GM12878 (cell line): Measurements from ENCODE around the gene OR10A3. TPM values are rescaled to one million over a fixed set of nuclear protein-coding genes. Genes with fewer than 3 reads are reported as not detected.

Experiments
- CBFB ChIP-seq: IDR thresholded peaks from 2 replicates; pipeline ENCODE4 v1.6.1; 2016; ENCODE audit warnings: antibody characterized with exemption, low read depth
- CHD2 ChIP-seq: IDR thresholded peaks from 2 replicates; pipeline ENCODE4 v1.6.1; 2011; ENCODE audit warnings: low read depth, low read length, improper control_type of control experiment, borderline replicate concordance
- EED ChIP-seq: sonication (generic); IDR thresholded peaks from 2 replicates; pipeline ENCODE4 v1.6.1; 2016; ENCODE audit warnings: antibody characterized with exemption, low read depth
- FOXK2 ChIP-seq: fragments of 450-650 bp; IDR thresholded peaks from 2 replicates; pipeline ENCODE4 v1.6.1; 2017; ENCODE audit warnings: mild to moderate bottlenecking, moderate library complexity
- IKZF2 ChIP-seq, 2 experiments: fragments of 450-650 bp; IDR thresholded peaks; 2 replicates each; pipeline ENCODE4 v1.6.1; 2017; ENCODE audit warnings: mild to moderate bottlenecking in 2 of 2, moderate library complexity in 2 of 2
- IRF3 ChIP-seq: fragments of 450-650 bp; IDR thresholded peaks from 2 replicates; pipeline ENCODE4 v1.6.1; 2014; ENCODE audit warnings: mild to moderate bottlenecking
- KLF5 ChIP-seq: fragments of 450-650 bp; IDR thresholded peaks from 2 replicates; pipeline ENCODE4 v1.6.1; 2014; ENCODE audit warnings: mild to moderate bottlenecking; ENCODE audit not compliant: partially characterized antibody
- MEF2B ChIP-seq: fragments of 450-650 bp; IDR thresholded peaks from 2 replicates; pipeline ENCODE4 v1.6.1; 2018; ENCODE audit warnings: mild to moderate bottlenecking, moderate library complexity; ENCODE audit not compliant: partially characterized antibody, poor library complexity, severe bottlenecking
- NFXL1 ChIP-seq: fragments of 450-650 bp; IDR thresholded peaks from 2 replicates; pipeline ENCODE4 v1.6.1; 2017; ENCODE audit warnings: antibody characterized with exemption, mild to moderate bottlenecking, borderline replicate concordance
- POLR2A ChIP-seq: IDR thresholded peaks from 2 replicates; pipeline ENCODE4 v1.6.1; 2011; ENCODE audit warnings: low read depth, mild to moderate bottlenecking, low read length
- RAD21 ChIP-seq: IDR thresholded peaks from 2 replicates; pipeline ENCODE4 v1.6.1; 2011; ENCODE audit warnings: mild to moderate bottlenecking, low read depth, low read length, moderate library complexity; ENCODE audit not compliant: insufficient read depth
- RELA ChIP-seq: fragments of 450-650 bp; IDR thresholded peaks from 2 replicates; pipeline ENCODE4 v1.8.0; 2014; ENCODE audit warnings: borderline replicate concordance; ENCODE audit not compliant: partially characterized antibody
- USF1 ChIP-seq: IDR thresholded peaks from 2 replicates; pipeline ENCODE4 v1.6.1; 2011; ENCODE audit warnings: borderline replicate concordance, low read depth, mild to moderate bottlenecking, moderate library complexity, mixed read lengths, low read length; ENCODE audit not compliant: insufficient read depth; ENCODE audit errors: extremely low read length
- ZNF24 ChIP-seq: fragments of 450-650 bp; IDR thresholded peaks from 2 replicates; pipeline ENCODE4 v1.6.1; 2017; ENCODE audit warnings: antibody characterized with exemption, mild to moderate bottlenecking
- ZNF274 ChIP-seq: IDR thresholded peaks from one replicate; pipeline ENCODE4 v1.8.0; 2011; ENCODE audit not compliant: insufficient read length, insufficient read depth
- ZSCAN29 ChIP-seq: fragments of 450-650 bp; IDR thresholded peaks from 2 replicates; pipeline ENCODE4 v1.6.1; 2017; ENCODE audit warnings: mild to moderate bottlenecking, moderate library complexity
- polyA plus RNA-seq, 11 experiments: library from polyadenylated mRNA; depleted of rRNA in 4 of 11; unstranded in 6 of 11; stranded (reverse) in 5 of 11; fragments of >200 nt; fragmentation: Nextera tagmentation in 4 of 11; fragmentation: Illumina TruSeq in 1 of 11; extraction: Ambion mirVana in 4 of 11; extraction: Trizol in 1 of 11; gene quantifications; 1 replicate in 1 of 11; 2 replicates in 10 of 11; pipeline versions ENCODE4 v1.2.1 to v1.2.3, GENCODE V29; 2011 to 2016; ENCODE audit warnings: inconsistent platforms in 2 of 11, missing spikeins in 2 of 11, low read depth in 1 of 11
- total RNA-seq, 4 experiments: library from RNA; depleted of rRNA in 3 of 4; stranded (reverse); fragments of >200 nt in 3 of 4; fragmentation: Illumina TruSeq in 1 of 4; extraction: Trizol in 1 of 4; gene quantifications; 2 replicates each; pipeline versions ENCODE4 v1.2.1 to v1.2.3, GENCODE V29; 2013 to 2021

OR10A3 gene
- total and polyA plus RNA-seq, 10 of the 15 experiments (the other 5 are each of a cell fraction or from before 2014, with no cell fraction given): 0.04 TPM; not detected in 9

GRCh38 chr11:7986768-7987559 is 45.5 kb upstream of the OR10A3 start, which contains the start of gene EIF3F (continued):
- TF ChIP-seq USF1: peak; percentile 85
- peak; percentile 74; the same call in 1 of the 2 replicates for TF ChIP-seq ZNF24
- TF ChIP-seq POLR2A: peak; percentile 73
- peak; percentile 63 to 70; a peak in 3 of 4 replicates for TF ChIP-seq IKZF2 (IDR thresholded peaks at IDR 0.05)
- peak; percentile 26; the same call in 1 of the 2 replicates for TF ChIP-seq ZSCAN29
- TF ChIP-seq KLF5: peak; percentile 66
- TF ChIP-seq MEF2B: no peak
- TF ChIP-seq RAD21: peak; percentile 70
- TF ChIP-seq FOXK2: peak; percentile 75
- peak; percentile 62; the same call in 1 of the 2 replicates for TF ChIP-seq CHD2
- peak; percentile 77 for TF ChIP-seq RELA
- no peak for TF ChIP-seq NFXL1
- no peak for TF ChIP-seq ZNF274
- TF ChIP-seq EED: peak; percentile 47; the same call in 1 of the 2 replicates
- TF ChIP-seq IRF3: peak; percentile 76; the same call in 1 of the 2 replicates
- TF ChIP-seq CBFB: peak; percentile 85
